PC-9 (cell line): Measurements from ENCODE around the gene MSI2. TPM values are rescaled to one million over a fixed set of nuclear protein-coding genes. Genes with fewer than 3 reads are reported as not detected.

Experiments
- Bru-seq: library from RNA; stranded (reverse); fragments of 400-500 nt; gene quantifications from one replicate; lab custom pipeline; 2021; lab: Mats Ljungman, UMichigan
- BruChase-seq, 2 experiments: library from RNA; stranded (reverse); fragments of 400-500 nt; gene quantifications; one replicate each; lab custom pipeline; 2021; lab: Mats Ljungman, UMichigan
- BruUV-seq: library from RNA; stranded (reverse); fragments of 400-500 nt; replicated peaks from 2 replicates; lab custom pipeline; 2021; lab: Mats Ljungman, UMichigan
- CTCF ChIA-PET: fragments of 300-600 bp; sonication (Branson Sonifier 250); formaldehyde crosslinking; loops from one replicate; lab custom pipeline; 2022; ENCODE audit warnings: antibody characterized with exemption; lab: Charles Lee
- POLR2A ChIA-PET: fragments of 300-600 bp; sonication (Branson Sonifier 250); formaldehyde crosslinking; loops from one replicate; lab custom pipeline; 2022; ENCODE audit warnings: antibody characterized with exemption; ENCODE audit not compliant: unreplicated experiment; lab: Charles Lee
- DNase-seq, 2 experiments: peaks; one replicate each; pipeline versions ENCODE4 v3.0.0 to v3.0.0-alpha.2; 2015 to 2022; ENCODE audit warnings: mixed read lengths in 1 of 2
- H2AFZ ChIP-seq: fragments of 200-600 bp; sonication (generic); 2 replicates; pipeline ENCODE4 v1.8.1; 2017; ENCODE audit warnings: antibody characterized with exemption
- H3F3A ChIP-seq: fragments of 200-600 bp; sonication (generic); 2 replicates; pipeline ENCODE4 v1.8.1; 2017; ENCODE audit warnings: antibody characterized with exemption, mild to moderate bottlenecking, low read depth; ENCODE audit not compliant: insufficient read depth
- H3K27ac ChIP-seq: fragments of 200-600 bp; sonication (generic); 2 replicates; pipeline ENCODE4 v1.6.1; 2016; ENCODE audit warnings: mixed run types
- H3K27me3 ChIP-seq: fragments of 200-600 bp; sonication (generic); 2 replicates; pipeline ENCODE4 v1.6.1; 2016; ENCODE audit warnings: low read depth, mixed run types; ENCODE audit not compliant: insufficient read depth
- H3K36me3 ChIP-seq: fragments of 200-600 bp; sonication (generic); 2 replicates; pipeline ENCODE4 v1.6.1; 2016; ENCODE audit warnings: low read depth, mixed run types
- H3K4me1 ChIP-seq: fragments of 200-600 bp; sonication (generic); replicated peaks from 2 replicates; pipeline ENCODE4 v1.6.1; 2016; ENCODE audit warnings: mixed run types; ENCODE audit not compliant: insufficient read depth
- H3K4me2 ChIP-seq: fragments of 200-600 bp; sonication (generic); 2 replicates; pipeline ENCODE4 v1.6.1; 2017; ENCODE audit warnings: mixed run types
- H3K4me3 ChIP-seq: fragments of 200-600 bp; sonication (generic); 2 replicates; pipeline ENCODE4 v1.6.1; 2016; ENCODE audit warnings: mixed run types
- H3K79me2 ChIP-seq: fragments of 200-600 bp; sonication (generic); 2 replicates; pipeline ENCODE4 v1.6.1; 2017; ENCODE audit warnings: low read depth, mixed run types
- H3K9me2 ChIP-seq: fragments of 200-600 bp; sonication (generic); 2 replicates; pipeline ENCODE4 v1.8.1; 2017; ENCODE audit warnings: mild to moderate bottlenecking; ENCODE audit not compliant: insufficient read depth
- H3K9me3 ChIP-seq: fragments of 200-600 bp; sonication (generic); 2 replicates; pipeline ENCODE4 v1.8.1; 2016; ENCODE audit warnings: low read depth; ENCODE audit not compliant: insufficient read depth
- H4K20me1 ChIP-seq: fragments of 200-600 bp; sonication (generic); 2 replicates; pipeline ENCODE4 v1.8.1; 2017; ENCODE audit not compliant: insufficient read depth
- CTCF ChIP-seq: fragments of 200-600 bp; sonication (generic); conservative IDR thresholded peaks from 2 replicates; pipeline ENCODE4 v1.6.1; 2017; ENCODE audit warnings: mixed run types, antibody characterized with exemption, mild to moderate bottlenecking, moderate library complexity
- EZH2 ChIP-seq: fragments of 200-600 bp; sonication (generic); IDR thresholded peaks from 2 replicates; pipeline ENCODE4 v1.8.0; 2017; ENCODE audit warnings: antibody characterized with exemption, low read depth
- intact Hi-C: fragments of 100-400 bp; cut with micrococcal nuclease; formaldehyde crosslinking; loops from one replicate; pipeline ENCODE4 v1.10.0; 2022; ENCODE audit not compliant: unreplicated experiment
- long read RNA-seq: library from polyadenylated mRNA; stranded (forward); transcript quantifications from one replicate; pipeline ENCODE4 v2.0.0, GENCODE V29; 2022
- total RNA-seq: library from RNA; stranded (reverse); gene quantifications from 2 replicates; pipeline ENCODE4 v1.2.3, GENCODE V29; 2021

Gene MSI2
- total RNA-seq (11.8 and 15.7 TPM in 2 replicates), Bru-seq, nascent RNA (percentile 42 among the genes with signal in this experiment), BruChase-seq, experiment 1, labeled RNA remaining after a 2-hour chase (percentile 42 among the genes with signal in this experiment), BruChase-seq, experiment 2, labeled RNA remaining after a 6-hour chase (percentile 37 among the genes with signal in this experiment)
- long read RNA-seq, partial matches to known transcripts, result 2 of 4 reads
- long read RNA-seq, other reads (novel, unspliced or antisense), result 2 of 4 reads

GRCh38 chr17:57255776-57256681 lies at the start of gene MSI2:
Gene MSI2 (plus strand): TSS chr17:57256523. CDS start chr17:57256743, 220 bp downstream.
- Histone ChIP-seq H3K9me2 (no peaks in the 10 kb centered on the region), H3K27me3 (peaks cover 30% of the 10 kb centered on the region), H2AFZ (peak within 1 kb of the TSS; percentile 90), H3F3A (no peaks in the 10 kb centered on the region; the same call in 1 of the 2 replicates), H3K79me2 (no peaks in the 10 kb centered on the region), H3K27ac (no peak within 1 kb of the TSS), H3K4me1 (peaks cover 3% of the 10 kb centered on the region; the same call in 1 of the 2 replicates), H3K36me3 (no peaks in the 10 kb centered on the region), H3K9me3 (0 out of 2 replicates have a peak, but pooled peaks cover 2% of the 10 kb centered on the region), H4K20me1 (no peaks in the 10 kb centered on the region), H3K4me3 (peak within 1 kb of the TSS; percentile 66), H3K4me2 (peak within 1 kb of the TSS; percentile 93)
- peak; percentile 39 to 61 for DNase-seq
- intact Hi-C loops, result no loop called here
- TF ChIP-seq CTCF (no peak), EZH2 (no peak)
- ChIA-PET CTCF (no interaction called here), POLR2A (no interaction called here)
- no TSS peak for BruUV-seq

- Histone ChIP-seq H2AFZ (no peak overlapping the region), H3K27ac (no peak overlapping the region), H4K20me1 (no peaks in the 10 kb centered on the region), H3K4me3 (no peak overlapping the region), H3F3A (no peaks in the 10 kb centered on the region), H3K9me2 (no peaks in the 10 kb centered on the region), H3K27me3 (peaks cover 12% of the 10 kb centered on the region; the same call in 1 of the 2 replicates), H3K36me3 (no peaks in the 10 kb centered on the region), H3K4me1 (0 out of 2 replicates have a peak, but pooled peaks cover 10% of the 10 kb centered on the region), H3K9me3 (no peaks in the 10 kb centered on the region), H3K79me2 (no peaks in the 10 kb centered on the region), H3K4me2 (no peak overlapping the region)
- no peak for DNase-seq
- TF ChIP-seq EZH2 (no peak), CTCF (no peak)
- ChIA-PET POLR2A (no interaction called here), CTCF (no interaction called here)
- intact Hi-C loops, result no loop called here
- no TSS peak for BruUV-seq
These were observed 49.4 kb upstream of the MSI2 start for GRCh38 chr17:57206928-57207327.

GRCh38 chr17:57207396-57207795 lies 48.9 kb upstream of the MSI2 start:
- Histone ChIP-seq H3K4me3 (no peak overlapping the region), H3K4me2 (no peak overlapping the region), H3F3A (no peaks in the 10 kb centered on the region), H3K27me3 (peaks cover 12% of the 10 kb centered on the region; the same call in 1 of the 2 replicates), H4K20me1 (no peaks in the 10 kb centered on the region), H3K79me2 (no peaks in the 10 kb centered on the region), H3K9me3 (no peaks in the 10 kb centered on the region), H2AFZ (no peak overlapping the region), H3K9me2 (no peaks in the 10 kb centered on the region), H3K4me1 (0 out of 2 replicates have a peak, but pooled peaks cover 10% of the 10 kb centered on the region), H3K27ac (no peak overlapping the region), H3K36me3 (no peaks in the 10 kb centered on the region)
- DNase-seq, result no peak
- POLR2A ChIA-PET, result no interaction called here
- TF ChIP-seq EZH2 (no peak), CTCF (no peak)
- BruUV-seq, result no TSS peak
- intact Hi-C loops, result no loop called here
- CTCF ChIA-PET, result no interaction called here
